SK-N-SH treated with all-trans-retinoic acid at 6 μM for 48 hours (cell line): ENCODE measurements around the gene RFC1.

Experiments used
- ATAC-seq: fragments of 200-7000 bp; cut with Tn5 transposase; 3 replicates; pipeline ENCODE4 v1.9.1; 2020; ENCODE audit warnings: mild to moderate bottlenecking, moderate library complexity
- ARNTL ChIP-seq: fragments of 450-650 bp; formaldehyde crosslinking; IDR thresholded peaks from 2 replicates; pipeline ENCODE4 v1.5.0; 2020; ENCODE audit warnings: low read depth, mild to moderate bottlenecking, moderate library complexity, borderline replicate concordance
- BACH2 ChIP-seq: fragments of 250-450 bp; sonication (Bioruptor Pico); IDR thresholded peaks from 2 replicates; pipeline ENCODE4 v1.9.0; 2021; ENCODE audit warnings: mild to moderate bottlenecking, borderline replicate concordance
- CREB5 ChIP-seq: fragments of 250-450 bp; sonication (Bioruptor Pico); IDR thresholded peaks from 2 replicates; pipeline ENCODE4 v1.5.1; 2020; ENCODE audit warnings: low read depth, mild to moderate bottlenecking, moderate library complexity
- CSDC2 ChIP-seq: fragments of 250-450 bp; sonication (Bioruptor Pico); IDR thresholded peaks from 2 replicates; pipeline ENCODE4 v1.5.0; 2020; ENCODE audit warnings: mild to moderate bottlenecking, moderate library complexity
- CSRNP3 ChIP-seq: fragments of 250-450 bp; sonication (Bioruptor Pico); IDR thresholded peaks from 2 replicates; pipeline ENCODE4 v1.5.1; 2021; ENCODE audit warnings: mild to moderate bottlenecking, moderate library complexity
- ESRRG ChIP-seq: fragments of 250-450 bp; sonication (Bioruptor Pico); IDR thresholded peaks from 2 replicates; pipeline ENCODE4 v1.6.1; 2021; ENCODE audit warnings: mild to moderate bottlenecking
- GLIS3 ChIP-seq: fragments of 250-450 bp; sonication (Bioruptor Pico); IDR thresholded peaks from 2 replicates; pipeline ENCODE4 v1.5.0; 2020; ENCODE audit warnings: mild to moderate bottlenecking, moderate library complexity
- ISL1 ChIP-seq: fragments of 250-450 bp; sonication (Bioruptor Pico); IDR thresholded peaks from 2 replicates; pipeline ENCODE4 v2.1.2; 2022; ENCODE audit warnings: mild to moderate bottlenecking, moderate library complexity
- OSR1 ChIP-seq: fragments of 250-450 bp; sonication (Bioruptor Pico); IDR thresholded peaks from 2 replicates; pipeline ENCODE4 v1.8.0; 2022; ENCODE audit warnings: moderate library complexity, mild to moderate bottlenecking, inconsistent platforms
- PATZ1 ChIP-seq: fragments of 250-450 bp; sonication (Bioruptor Pico); IDR thresholded peaks from 2 replicates; pipeline ENCODE4 v1.8.0; 2020; ENCODE audit warnings: mild to moderate bottlenecking, moderate library complexity, borderline replicate concordance
- POU6F1 ChIP-seq: fragments of 250-450 bp; sonication (Bioruptor Pico); IDR thresholded peaks from 2 replicates; pipeline ENCODE4 v1.8.0; 2021; ENCODE audit warnings: low read depth, mild to moderate bottlenecking, moderate library complexity, borderline replicate concordance
- PPARA ChIP-seq: fragments of 250-450 bp; sonication (Bioruptor Pico); IDR thresholded peaks from 2 replicates; pipeline ENCODE4 v1.5.0; 2020; ENCODE audit warnings: mild to moderate bottlenecking, borderline replicate concordance
- RARB ChIP-seq: fragments of 250-450 bp; sonication (Bioruptor Pico); IDR thresholded peaks from 2 replicates; pipeline ENCODE4 v1.8.0; 2021; ENCODE audit warnings: mild to moderate bottlenecking, moderate library complexity
- SNAI2 ChIP-seq: fragments of 250-450 bp; sonication (Bioruptor Pico); IDR thresholded peaks from 2 replicates; pipeline ENCODE4 v1.5.0; 2020; ENCODE audit warnings: mild to moderate bottlenecking, moderate library complexity
- TOX ChIP-seq: fragments of 250-450 bp; sonication (Bioruptor Pico); IDR thresholded peaks from 2 replicates; pipeline ENCODE4 v1.8.0; 2021; ENCODE audit warnings: mild to moderate bottlenecking, moderate library complexity, borderline replicate concordance
- TSHZ2 ChIP-seq: fragments of 250-450 bp; sonication (Bioruptor Pico); IDR thresholded peaks from 2 replicates; pipeline ENCODE4 v1.5.0; 2020; ENCODE audit warnings: mild to moderate bottlenecking, moderate library complexity
- ZC3H10 ChIP-seq: fragments of 250-450 bp; sonication (Bioruptor Pico); IDR thresholded peaks from 2 replicates; pipeline ENCODE4 v1.5.1; 2021; ENCODE audit warnings: mild to moderate bottlenecking, moderate library complexity
- ZFP3 ChIP-seq: fragments of 250-450 bp; sonication (Bioruptor Pico); IDR thresholded peaks from 2 replicates; pipeline ENCODE4 v1.5.0; 2020; ENCODE audit warnings: mild to moderate bottlenecking, moderate library complexity
- ZNF565 ChIP-seq: fragments of 450-650 bp; formaldehyde crosslinking; conservative IDR thresholded peaks from 2 replicates; pipeline ENCODE4 v1.5.0; 2020; ENCODE audit warnings: low read depth, mild to moderate bottlenecking, moderate library complexity
- ZNF70 ChIP-seq: fragments of 450-650 bp; formaldehyde crosslinking; IDR thresholded peaks from 2 replicates; pipeline ENCODE4 v1.5.0; 2020; ENCODE audit warnings: mild to moderate bottlenecking, moderate library complexity
- ZNF8 ChIP-seq: fragments of 450-650 bp; formaldehyde crosslinking; IDR thresholded peaks from 2 replicates; pipeline ENCODE4 v1.5.0; 2020; ENCODE audit warnings: mild to moderate bottlenecking, moderate library complexity

The RFC1 gene

GRCh38 chr4:39369301-39369700, 3.1 kb upstream of the RFC1 start (continued):
- no peak for TF ChIP-seq ESRRG (CRISPR knock-in tag)
- no peak for TF ChIP-seq PPARA (CRISPR knock-in tag)
- TF ChIP-seq CSDC2 (CRISPR knock-in tag), result no peak

- no peak for ATAC-seq
- TF ChIP-seq OSR1 (CRISPR knock-in tag) (no peak), SNAI2 (CRISPR knock-in tag) (no peak)
Observed at GRCh38 chr4:39367166-39367565, 1.0 kb upstream of the RFC1 start.

GRCh38 chr4:39365360-39365759, 802 bp downstream of the RFC1 start:
- ATAC-seq, result no peak
- TF ChIP-seq ARNTL (CRISPR knock-in tag), result no peak
- TF ChIP-seq ZNF565 (CRISPR knock-in tag), result no peak
- TF ChIP-seq POU6F1, result no peak
- TF ChIP-seq RARB (CRISPR knock-in tag), result no peak
- no peak for TF ChIP-seq ZFP3 (CRISPR knock-in tag)
- TF ChIP-seq CREB5 (CRISPR knock-in tag), result no peak
- TF ChIP-seq ZNF70 (CRISPR knock-in tag), result no peak
- TF ChIP-seq CSDC2 (CRISPR knock-in tag), result no peak

GRCh38 chr4:39363773-39364393, 2.3 kb downstream of the RFC1 start:
- no peak for ATAC-seq
- TF ChIP-seq CREB5 (CRISPR knock-in tag), result no peak
- TF ChIP-seq, all 23 proteins: peak for 0

GRCh38 chr4:39362827-39363226, 3.3 kb downstream of the RFC1 start:
- ATAC-seq, result no peak
- TF ChIP-seq GLIS3 (CRISPR knock-in tag) (no peak), ISL1 (CRISPR knock-in tag) (no peak), TOX (no peak), ZC3H10 (CRISPR knock-in tag) (no peak), TSHZ2 (no peak), ZNF8 (no peak), ARNTL (CRISPR knock-in tag) (no peak), ESRRG (CRISPR knock-in tag) (no peak), PATZ1 (CRISPR knock-in tag) (no peak), RARB (CRISPR knock-in tag) (no peak), CSRNP3 (CRISPR knock-in tag) (no peak), SNAI2 (CRISPR knock-in tag) (no peak), OSR1 (CRISPR knock-in tag) (no peak), PPARA (CRISPR knock-in tag) (no peak), CREB5 (CRISPR knock-in tag) (no peak), BACH2 (CRISPR knock-in tag) (no peak), ZNF70 (CRISPR knock-in tag) (no peak), CSDC2 (CRISPR knock-in tag) (no peak)
